MM.1S (cell line): Measurements from ENCODE around the gene KIF4B.

Source experiments
- CTCF ChIP-seq: fragments of 300-600 bp; sonication (generic); IDR thresholded peaks from 2 replicates; pipeline ENCODE4 v1.5.1; 2016; ENCODE audit warnings: antibody characterized with exemption, low read length, mixed read lengths
- EZH2 ChIP-seq: fragments of 300-600 bp; sonication (generic); optimal IDR thresholded peaks from 2 replicates; pipeline ENCODE3; 2017; ENCODE audit warnings: low read depth, mild to moderate bottlenecking, antibody characterized with exemption, low read length, mixed read lengths

- TF ChIP-seq CTCF (no peak), EZH2 (no peak)
Observed at GRCh38 chr5:154970759-154971158, 42.8 kb upstream of the KIF4B start.
